22Rv1 (cell line): ENCODE data around the gene SIRT5.

Experiments
- CTCF ChIP-seq: fragments of 450-650 bp; IDR thresholded peaks from 2 replicates; pipeline ENCODE4 v1.5.1; 2017; ENCODE audit warnings: mild to moderate bottlenecking
- ZFX ChIP-seq: fragments of 450-650 bp; IDR thresholded peaks from 2 replicates; pipeline ENCODE4 v1.6.1; 2017; ENCODE audit warnings: antibody characterized with exemption, borderline replicate concordance

GRCh38 chr6:13589801-13590200 lies 15.4 kb downstream of the SIRT5 start:
- no peak for TF ChIP-seq CTCF
- TF ChIP-seq ZFX: no peak
